Erythroblast (primary cell): Measurements from ENCODE around the gene ZG16.

Experiments
- DNase-seq, 2 experiments: peaks; one replicate each; lab custom pipeline; 2025; lab: John Stamatoyannopoulos, UW
- GATA1 ChIP-seq: IDR thresholded peaks from 2 replicates; pipeline ENCODE4 v1.6.1; 2011; ENCODE audit warnings: low read depth, mild to moderate bottlenecking, control low read depth, low read length, moderate library complexity
- POLR2A ChIP-seq: IDR thresholded peaks from 2 replicates; pipeline ENCODE4 v1.6.1; 2011; ENCODE audit warnings: mild to moderate bottlenecking, low read length

The ZG16 gene

DNA sequence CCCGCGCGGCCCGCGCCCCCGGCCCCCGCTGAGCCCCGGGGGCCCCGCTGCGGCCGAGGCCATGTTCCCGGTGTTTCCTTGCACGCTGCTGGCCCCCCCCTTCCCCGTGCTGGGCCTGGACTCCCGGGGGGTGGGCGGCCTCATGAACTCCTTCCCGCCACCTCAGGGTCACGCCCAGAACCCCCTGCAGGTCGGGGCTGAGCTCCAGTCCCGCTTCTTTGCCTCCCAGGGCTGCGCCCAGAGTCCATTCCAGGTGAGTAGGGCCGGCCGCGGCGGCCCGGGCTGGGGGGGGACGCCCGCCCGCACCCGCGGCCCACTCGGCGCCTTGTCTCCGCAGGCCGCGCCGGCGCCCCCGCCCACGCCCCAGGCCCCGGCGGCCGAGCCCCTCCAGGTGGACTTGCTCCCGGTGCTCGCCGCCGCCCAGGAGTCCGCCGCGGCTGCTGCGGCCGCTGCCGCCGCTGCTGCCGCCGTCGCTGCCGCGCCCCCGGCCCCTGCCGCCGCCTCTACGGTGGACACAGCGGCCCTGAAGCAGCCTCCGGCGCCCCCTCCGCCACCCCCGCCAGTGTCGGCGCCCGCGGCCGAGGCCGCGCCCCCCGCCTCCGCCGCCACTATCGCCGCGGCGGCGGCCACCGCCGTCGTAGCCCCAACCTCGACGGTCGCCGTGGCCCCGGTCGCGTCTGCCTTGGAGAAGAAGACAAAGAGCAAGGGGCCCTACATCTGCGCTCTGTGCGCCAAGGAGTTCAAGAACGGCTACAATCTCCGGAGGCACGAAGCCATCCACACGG lies 28.8 kb downstream of the ZG16 start:
- TF ChIP-seq GATA1 = no peak
- TF ChIP-seq POLR2A = no peak
- DNase-seq = peak; percentile 82 to 85

DNA sequence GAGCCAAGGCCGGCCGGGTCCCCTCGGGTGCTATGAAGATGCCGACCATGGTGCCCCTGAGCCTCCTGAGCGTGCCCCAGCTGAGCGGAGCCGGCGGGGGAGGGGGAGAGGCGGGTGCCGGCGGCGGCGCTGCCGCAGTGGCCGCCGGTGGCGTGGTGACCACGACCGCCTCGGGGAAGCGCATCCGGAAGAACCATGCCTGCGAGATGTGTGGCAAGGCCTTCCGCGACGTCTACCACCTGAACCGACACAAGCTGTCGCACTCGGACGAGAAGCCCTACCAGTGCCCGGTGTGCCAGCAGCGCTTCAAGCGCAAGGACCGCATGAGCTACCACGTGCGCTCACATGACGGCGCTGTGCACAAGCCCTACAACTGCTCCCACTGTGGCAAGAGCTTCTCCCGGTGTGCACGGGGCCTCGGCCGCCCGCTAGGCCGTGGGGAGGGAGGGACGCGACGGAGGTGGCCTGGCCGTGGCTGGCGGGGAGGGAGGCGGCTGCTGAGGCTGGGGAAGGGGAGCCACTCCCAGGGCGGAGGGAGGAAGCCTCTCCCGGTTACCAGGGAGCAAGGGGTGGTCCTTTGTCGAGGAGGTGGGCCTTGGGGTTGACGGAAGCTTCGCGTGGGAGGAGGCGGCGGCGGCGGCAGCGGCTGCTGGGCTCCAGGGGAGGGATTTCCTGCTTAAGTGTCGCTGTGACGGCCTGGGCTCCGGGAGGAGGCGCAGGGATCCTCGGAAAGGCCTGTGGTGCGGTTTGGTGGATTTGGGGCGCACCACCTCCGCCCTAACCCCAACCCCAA lies 29.6 kb downstream of the ZG16 start:
- TF ChIP-seq POLR2A (peak; percentile 93), GATA1 (no peak)
- peak; percentile 95 for DNase-seq

DNA sequence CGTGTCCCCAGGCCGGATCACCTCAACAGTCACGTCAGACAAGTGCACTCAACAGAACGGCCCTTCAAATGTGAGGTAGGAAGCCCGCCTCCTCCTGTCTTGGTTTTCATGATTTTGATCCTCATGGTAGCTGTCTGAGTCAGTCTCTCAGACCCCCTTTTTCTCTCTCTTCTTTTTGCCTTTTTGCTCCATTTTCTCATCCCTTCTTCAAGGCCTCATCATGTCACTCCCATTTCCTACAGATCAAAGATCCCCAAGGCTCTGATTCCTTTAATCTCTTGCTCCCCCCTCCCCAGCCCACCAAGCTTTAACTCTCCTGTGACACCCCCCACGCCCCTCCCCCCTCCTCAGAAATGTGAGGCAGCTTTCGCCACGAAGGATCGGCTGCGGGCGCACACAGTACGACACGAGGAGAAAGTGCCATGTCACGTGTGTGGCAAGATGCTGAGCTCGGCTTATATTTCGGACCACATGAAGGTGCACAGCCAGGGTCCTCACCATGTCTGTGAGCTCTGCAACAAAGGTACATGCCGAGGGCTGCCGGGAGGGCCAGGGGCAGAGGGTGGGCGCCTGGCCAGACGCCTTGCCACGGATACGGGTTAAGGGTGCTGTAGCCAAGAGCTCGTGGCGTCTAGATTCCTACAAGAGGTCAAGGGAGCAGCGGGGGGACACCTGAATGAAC lies 30.3 kb downstream of the ZG16 start:
- no peak for DNase-seq
- TF ChIP-seq GATA1 = no peak
- TF ChIP-seq POLR2A = no peak

DNA sequence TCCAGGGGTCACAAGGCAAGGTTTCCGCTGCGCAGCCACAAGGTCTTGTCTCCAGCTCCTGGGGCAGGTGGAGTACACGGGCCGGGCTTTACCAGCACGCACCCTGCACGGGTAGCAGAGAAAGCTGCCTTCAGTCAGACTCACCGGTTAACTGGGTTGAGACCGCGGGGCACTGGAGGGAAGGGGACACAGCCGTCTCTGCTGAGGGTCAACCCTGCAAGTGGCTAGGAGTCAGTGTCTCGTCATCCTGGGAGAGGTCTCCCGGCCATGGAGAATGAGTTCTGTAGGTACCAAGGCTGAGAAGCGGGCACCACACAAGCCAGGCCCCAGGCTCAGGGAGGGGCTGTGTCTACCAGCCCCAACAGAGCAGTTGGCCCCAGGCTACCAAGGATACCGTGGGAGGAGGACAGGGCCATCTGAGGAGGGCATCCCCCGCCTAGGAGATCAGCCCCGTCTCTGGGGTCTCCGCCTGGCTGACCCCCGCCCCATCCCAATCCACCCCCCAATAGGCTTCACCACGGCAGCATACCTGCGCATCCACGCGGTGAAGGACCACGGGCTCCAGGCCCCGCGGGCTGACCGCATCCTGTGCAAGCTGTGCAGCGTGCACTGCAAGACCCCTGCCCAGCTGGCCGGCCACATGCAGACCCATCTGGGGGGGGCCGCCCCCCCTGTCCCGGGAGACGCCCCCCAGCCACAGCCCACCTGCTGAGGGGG lies 31.1 kb downstream of the ZG16 start:
- no peak for DNase-seq
- TF ChIP-seq GATA1 (no peak), POLR2A (no peak)

DNA sequence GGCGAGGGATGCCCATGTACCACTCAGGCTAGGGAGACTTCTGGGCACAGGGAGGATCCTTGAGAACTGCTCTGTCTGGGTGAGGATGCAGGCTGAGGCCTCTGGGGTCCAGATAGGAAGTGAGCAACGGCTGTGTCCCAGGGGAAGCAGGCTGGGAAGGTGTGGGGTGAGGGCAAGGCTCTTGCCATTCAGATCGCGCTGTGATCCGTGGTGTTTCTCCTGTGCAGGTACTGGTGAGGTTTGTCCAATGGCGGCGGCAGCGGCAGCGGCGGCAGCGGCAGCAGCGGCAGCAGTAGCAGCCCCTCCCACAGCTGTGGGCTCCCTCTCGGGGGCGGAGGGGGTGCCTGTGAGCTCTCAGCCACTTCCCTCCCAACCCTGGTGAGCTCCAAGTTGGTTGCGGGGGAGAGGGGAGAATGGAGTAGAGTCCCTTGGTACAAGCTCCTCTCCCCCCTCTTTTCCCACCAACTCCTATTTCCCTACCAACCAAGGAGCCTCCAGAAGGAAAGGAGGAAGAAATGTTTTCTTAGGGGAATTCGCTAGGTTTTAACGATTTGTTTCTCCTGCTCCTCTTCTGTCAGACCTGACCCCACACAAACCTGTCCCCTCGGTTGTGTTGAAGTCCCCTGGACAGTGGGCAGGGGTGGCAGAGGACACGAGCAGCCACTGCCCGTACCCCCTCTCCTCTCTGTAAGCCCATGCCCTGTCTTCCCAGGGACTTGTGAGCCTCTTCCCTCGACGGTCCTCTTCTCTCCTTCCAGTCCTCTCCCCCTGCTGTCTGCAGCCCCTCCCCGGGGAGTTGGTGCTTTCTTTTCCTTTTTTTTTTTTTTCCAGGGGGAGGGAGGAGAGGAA lies 32.0 kb downstream of the ZG16 start:
- TF ChIP-seq POLR2A (no peak), GATA1 (no peak)
- no peak for DNase-seq

DNA sequence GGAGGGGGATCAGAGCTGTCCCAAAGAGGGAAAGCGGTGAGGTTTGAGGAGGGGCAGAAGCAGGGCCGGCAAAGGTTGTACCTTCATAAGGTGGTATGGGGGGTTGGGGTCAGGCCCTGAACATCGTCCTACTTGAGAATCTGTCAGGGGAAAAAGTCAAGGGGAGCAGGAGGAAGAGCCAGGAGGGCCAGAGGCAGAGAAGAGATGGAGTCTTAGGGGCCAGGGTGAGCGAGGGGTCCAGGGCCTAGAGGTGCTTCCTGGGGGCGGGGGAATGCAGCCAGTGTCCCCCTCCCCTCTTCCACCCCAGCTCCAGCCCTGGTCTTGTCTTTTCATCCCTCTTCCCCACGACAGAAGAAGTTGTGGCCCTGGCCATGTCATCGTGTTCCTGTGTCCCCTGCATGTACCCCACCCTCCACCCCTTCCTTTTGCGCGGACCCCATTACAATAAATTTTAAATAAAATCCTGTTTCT lies 32.7 kb downstream of the ZG16 start:
- no peak for DNase-seq
- TF ChIP-seq POLR2A = no peak
- TF ChIP-seq GATA1 = no peak

DNA sequence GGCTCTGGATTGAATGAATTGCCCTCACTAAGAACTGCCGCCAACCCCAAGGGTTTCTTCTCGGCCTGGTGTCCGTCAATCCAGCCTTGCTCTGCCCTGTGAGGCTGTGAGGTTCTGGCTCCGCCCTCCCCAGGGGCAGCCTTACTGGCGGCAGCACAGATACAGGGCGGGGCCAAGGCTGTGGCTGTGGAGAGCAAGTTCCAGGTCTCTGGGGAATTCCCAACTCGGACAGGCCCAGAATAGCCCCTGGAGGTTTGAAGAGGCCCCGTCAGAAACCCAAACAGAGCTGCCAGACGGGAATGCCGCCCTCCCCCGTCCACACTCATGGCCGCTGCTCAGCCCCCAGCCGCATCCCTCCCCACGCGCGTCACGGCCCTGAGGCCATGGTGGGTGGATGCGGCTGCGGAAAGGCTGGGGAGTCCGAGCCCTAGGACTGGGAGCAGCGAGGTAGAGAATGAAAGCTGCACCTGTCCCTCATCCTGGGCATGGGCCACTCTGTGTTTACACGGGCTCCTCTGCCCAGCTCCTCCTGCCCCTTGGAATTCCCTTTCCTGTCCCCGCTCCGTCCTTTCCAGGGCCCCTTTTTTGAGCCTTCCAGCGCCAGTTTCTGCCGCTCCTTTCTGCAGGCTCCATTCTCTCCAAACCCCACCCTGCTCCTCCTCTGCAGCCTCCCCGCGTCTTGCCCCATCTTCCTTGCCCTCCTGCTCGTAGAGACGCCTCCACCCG lies 33.3 kb downstream of the ZG16 start:
- DNase-seq = peak; percentile 84 to 85
- TF ChIP-seq POLR2A (peak; percentile 65), GATA1 (no peak)

DNA sequence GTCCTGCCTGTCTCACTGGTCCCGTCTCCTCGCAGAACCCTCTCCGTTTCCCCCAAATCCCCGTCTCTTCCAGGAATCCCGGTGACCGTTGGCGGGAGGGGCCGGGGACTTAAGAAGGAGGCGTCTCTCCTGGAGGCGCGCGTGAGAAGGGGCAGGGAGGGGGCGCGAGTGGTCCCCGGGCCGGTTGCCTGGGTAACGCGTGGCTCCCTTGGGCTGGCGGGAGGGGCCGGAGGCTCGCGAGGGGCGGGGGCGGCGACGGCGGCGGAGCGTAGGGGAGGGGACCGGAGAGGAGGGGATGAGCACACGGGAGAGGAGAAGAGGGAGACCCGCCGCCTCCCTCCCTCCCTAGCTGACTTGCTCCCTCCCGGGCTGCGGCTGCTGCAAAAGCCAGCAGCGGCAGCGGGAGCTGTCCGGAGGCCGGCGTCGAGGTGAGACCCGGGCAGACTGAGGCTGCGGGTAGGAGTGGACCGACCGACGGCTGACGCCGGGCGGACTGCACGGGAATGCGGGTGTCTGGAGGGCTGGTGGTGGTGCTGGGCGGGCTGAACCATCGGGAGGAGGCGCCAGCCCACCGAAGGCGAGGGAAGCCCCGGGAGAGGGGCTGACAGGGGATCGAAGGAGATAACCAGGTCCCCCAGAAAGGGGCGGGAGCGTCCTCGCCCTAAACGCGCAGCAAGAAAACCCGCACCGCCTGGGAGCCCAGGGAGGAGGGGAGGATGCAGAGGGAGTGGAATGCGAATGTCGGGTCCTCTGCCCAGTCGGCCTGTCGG lies 34.0 kb downstream of the ZG16 start, which contains the start of gene PRRT2:
PRRT2 (plus strand) TSS at position 298 of the 770 bp plus-strand sequence. CDS start 862 bp downstream, outside the sequence.
- TF ChIP-seq GATA1 (no peak), POLR2A (no peak)
- DNase-seq = peak in 1 of 2 experiments; percentile 68

DNA sequence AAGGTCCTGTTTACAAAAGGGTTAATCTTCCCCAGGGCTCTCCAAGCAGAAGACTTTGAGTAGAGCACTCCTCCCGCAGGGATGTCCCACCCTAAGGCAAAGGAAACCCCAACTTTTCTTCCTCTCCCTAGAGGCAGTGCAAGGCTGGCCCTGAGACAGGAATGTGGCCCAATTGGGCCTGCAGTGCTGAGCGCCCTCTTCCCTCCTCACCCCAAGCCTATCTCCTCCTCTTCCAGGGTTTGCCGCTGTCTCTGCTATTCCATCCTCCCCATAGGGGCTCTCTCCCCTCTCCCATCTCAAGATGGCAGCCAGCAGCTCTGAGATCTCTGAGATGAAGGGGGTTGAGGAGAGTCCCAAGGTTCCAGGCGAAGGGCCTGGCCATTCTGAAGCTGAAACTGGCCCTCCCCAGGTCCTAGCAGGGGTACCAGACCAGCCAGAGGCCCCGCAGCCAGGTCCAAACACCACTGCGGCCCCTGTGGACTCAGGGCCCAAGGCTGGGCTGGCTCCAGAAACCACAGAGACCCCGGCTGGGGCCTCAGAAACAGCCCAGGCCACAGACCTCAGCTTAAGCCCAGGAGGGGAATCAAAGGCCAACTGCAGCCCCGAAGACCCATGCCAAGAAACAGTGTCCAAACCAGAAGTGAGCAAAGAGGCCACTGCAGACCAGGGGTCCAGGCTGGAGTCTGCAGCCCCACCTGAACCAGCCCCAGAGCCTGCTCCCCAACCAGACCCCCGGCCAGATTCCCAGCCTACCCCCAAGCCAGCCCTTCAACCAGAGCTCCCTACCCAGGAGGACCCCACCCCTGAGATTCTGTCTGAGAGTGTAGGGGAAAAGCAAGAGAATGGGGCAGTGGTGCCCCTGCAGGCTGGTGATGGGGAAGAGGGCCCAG lies 34.9 kb downstream of the ZG16 start:
- no peak for TF ChIP-seq GATA1
- no peak for TF ChIP-seq POLR2A
- DNase-seq = no peak
